ENCODE data around the gene PLEKHN1.

The PLEKHN1 gene

DNA sequence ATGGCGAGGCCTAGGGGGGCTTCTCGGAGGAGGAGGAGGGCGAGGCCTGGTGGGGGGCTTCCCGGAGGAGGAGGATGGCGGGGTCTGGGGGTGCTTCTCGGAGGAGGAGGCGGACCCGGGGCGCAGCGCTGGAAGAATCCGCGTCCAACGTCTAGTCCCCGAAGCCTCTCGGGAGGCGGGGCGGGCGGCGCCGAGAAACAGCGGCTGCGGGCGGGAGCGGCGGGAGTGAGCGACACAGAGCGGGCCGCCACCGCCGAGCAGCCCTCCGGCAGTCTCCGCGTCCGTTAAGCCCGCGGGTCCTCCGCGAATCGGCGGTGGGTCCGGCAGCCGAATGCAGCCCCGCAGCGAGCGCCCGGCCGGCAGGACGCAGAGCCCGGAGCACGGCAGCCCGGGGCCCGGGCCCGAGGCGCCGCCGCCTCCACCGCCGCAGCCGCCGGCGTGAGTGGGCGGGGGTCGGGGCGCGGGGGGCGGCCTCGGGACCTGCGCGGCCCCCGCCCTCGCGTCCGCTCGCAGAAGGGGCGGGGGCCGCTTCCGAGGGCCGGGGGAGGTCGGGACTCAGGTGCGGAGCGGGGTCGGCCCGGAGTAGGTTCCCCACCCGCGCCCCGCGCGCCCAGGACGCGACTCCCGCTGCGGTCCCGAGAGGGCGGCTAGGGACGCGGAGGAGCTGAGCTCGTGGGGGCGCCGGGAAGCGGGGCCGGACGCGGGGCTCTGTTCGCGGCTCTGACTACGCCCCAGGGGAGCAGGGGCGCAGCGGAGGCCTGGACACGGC is 5.7 kb upstream of the PLEKHN1 start, which contains the start of gene KLHL17:
Gene KLHL17, plus strand, starts transcription at position 222 of the 769 bp plus-strand sequence. Its CDS starts 110 bp downstream, at position 332.
- peak; percentile 90 for DNase-seq

DNA sequence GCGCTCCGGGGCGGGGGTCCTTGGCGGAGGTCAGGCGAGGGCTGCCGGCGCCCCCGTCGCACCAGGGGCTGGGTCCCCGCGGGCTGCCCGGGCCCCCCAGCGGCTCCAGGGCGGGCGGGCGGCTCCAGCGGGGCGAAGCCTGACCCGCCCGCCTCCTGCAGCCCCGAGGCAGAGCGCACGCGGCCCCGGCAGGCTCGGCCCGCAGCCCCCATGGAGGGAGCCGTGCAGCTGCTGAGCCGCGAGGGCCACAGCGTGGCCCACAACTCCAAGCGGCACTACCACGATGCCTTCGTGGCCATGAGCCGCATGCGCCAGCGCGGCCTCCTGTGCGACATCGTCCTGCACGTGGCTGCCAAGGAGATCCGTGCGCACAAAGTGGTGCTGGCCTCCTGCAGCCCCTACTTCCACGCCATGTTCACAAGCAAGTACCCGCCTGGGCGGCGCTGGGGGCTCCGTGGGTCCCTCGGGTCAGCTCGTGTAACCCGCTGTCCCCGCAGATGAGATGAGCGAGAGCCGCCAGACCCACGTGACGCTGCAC is 5.1 kb upstream of the PLEKHN1 start:
- no peak for ATAC-seq
- DNase-seq: no peak

More for the DNA sequence above, 5.7 kb upstream of the PLEKHN1 start, which contains the start of gene KLHL17:
- ATAC-seq: peak; percentile 53

DNA sequence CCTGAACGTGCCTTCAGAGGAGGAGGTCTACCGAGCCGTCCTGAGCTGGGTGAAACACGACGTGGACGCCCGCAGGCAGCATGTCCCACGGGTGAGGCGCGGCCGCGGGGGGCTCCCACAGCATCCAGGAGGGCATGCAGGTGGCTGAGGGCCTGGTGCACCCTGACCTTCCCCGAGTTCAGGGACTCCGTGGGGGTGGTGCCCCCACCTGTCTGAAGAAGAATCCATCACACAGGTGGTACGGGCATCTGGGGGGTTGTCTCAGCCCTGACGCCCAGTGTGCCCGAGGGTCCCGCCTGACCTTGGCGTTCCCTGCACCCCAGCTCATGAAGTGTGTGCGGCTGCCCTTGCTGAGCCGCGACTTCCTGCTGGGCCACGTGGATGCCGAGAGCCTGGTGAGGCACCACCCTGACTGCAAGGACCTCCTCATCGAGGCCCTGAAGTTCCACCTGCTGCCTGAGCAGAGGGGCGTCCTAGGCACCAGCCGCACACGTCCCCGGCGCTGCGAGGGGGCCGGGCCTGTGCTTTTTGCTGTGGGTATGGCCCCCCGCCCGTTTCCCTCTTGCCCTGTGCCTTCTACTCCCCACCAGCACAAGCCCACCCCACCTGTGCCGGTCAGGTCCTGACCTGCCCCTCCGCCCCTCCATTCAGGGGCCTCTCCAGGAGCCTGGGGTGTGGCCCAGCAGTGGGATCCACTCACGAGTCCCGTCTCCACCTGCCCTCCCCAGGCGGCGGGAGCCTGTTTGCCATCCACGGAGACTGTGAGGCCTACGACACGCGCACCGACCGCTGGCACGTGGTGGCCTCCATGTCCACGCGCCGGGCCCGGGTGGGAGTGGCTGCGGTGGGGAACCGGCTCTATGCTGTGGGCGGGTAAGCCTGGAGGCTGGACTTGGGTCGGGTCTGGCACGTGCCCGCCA is 3.6 kb upstream of the PLEKHN1 start:
- DNase-seq (no peak), ATAC-seq (no peak)

DNA sequence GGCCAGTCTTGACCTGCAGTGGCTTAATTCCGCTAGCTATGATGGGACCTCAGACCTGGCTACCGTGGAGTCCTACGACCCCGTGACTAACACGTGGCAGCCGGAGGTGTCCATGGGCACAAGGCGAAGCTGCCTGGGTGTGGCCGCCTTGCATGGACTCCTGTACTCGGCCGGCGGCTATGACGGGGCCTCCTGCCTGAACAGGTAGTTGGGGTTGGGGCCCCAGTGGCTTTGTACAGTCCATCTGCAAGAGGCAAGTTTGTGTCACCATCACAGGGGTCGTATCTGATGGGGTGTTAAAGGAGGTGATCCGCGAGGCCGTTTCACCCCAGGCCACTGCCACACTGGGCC is 3.0 kb upstream of the PLEKHN1 start:
- ATAC-seq: no peak
- no peak for DNase-seq

DNA sequence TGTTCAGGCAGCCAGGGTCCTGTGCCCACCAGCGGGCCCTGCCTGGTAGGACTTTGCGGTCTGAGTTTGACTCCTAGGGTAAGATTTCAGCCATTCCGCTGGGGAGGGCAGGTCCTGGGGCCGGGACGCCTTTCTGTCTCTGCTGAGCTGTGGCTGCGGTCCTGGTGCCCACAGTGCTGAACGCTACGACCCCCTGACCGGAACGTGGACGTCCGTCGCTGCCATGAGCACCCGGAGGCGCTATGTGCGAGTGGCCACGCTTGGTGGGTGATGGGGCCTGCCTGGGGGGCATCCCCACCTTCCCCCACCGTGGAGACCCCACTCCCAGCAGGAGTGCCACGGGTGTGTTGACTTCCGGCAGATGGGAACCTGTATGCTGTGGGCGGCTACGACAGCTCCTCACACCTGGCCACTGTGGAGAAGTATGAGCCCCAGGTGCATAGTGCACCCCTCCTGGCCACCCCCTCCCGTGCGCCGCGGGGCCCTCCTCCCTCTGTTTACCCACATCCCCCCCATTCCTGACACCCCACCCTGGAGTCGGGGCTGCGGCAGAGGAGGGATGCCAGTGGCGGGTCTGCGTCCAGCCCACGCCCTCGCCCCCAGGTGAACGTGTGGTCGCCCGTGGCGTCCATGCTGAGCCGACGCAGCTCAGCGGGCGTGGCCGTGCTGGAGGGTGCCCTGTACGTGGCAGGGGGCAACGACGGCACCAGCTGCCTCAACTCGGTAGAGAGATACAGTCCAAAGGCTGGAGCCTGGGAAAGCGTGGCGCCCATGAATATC is 2.3 kb upstream of the PLEKHN1 start:
- DNase-seq (no peak), ATAC-seq (no peak)

DNA sequence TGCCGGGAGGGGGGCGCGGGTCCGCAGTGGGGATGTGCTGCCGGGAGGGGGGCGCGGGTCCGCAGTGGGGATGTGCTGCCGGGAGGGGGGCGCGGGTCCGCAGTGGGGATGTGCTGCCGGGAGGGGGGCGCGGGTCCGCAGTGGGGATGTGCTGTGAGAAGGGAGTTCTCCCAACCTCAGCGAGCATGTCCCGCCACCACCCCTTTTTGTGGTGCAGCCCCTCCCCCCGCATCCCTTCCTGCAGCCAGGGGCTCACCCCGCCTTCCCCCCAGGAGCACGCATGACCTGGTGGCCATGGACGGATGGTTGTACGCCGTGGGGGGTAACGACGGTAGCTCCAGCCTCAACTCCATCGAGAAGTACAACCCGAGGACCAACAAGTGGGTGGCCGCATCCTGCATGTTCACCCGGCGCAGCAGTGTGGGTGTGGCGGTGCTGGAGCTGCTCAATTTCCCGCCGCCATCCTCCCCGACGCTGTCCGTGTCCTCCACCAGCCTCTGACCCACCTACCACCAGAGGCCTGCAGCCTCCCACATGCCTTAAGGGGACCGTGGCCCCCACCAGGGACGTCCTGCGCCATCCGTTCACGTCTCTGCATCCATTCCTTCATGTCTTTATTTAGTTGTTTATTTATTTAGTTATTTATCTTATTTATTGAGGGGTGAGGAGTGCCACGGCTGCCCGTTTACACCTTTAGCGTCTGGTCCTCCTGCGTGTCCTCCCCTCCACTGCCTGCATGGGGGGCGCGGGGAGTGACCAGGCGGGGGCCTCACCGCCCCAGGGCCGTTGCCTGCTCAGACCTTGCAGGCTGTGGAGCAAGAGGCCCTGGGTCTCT is 1.4 kb upstream of the PLEKHN1 start:
- DNase-seq: no peak
- no peak for ATAC-seq

DNA sequence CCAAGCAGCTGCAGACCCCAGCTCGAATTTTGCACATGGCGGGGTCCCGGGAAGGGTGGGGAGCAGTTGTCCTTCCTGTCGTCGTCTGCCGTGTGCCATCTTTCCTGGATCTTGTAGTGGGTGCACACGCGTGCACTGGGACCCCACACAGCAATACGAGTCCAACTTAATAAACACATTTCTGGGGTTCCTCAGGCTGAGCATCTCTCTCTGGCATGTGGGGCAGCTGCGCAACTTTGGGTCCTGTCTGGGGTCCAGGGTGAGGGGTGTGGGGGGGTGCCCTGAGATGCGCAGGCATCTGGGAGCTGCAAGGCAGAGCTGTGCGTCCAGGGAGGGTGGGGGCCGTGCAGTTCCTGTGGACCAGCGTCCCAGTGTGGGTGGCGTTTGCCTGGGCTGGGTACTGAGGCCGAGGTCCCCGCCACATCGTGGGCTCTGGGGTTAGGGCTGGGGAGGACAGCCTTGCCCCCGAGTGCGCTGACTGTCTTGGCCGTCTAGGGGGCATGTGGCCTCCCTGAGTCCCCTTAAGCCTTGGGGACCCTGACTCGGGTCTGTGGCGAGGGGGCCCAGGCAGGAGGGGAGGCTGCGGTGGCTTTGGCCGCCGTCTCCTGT is 652 bp upstream of the PLEKHN1 start:
- no peak for DNase-seq
- ATAC-seq: peak; percentile 1

DNA sequence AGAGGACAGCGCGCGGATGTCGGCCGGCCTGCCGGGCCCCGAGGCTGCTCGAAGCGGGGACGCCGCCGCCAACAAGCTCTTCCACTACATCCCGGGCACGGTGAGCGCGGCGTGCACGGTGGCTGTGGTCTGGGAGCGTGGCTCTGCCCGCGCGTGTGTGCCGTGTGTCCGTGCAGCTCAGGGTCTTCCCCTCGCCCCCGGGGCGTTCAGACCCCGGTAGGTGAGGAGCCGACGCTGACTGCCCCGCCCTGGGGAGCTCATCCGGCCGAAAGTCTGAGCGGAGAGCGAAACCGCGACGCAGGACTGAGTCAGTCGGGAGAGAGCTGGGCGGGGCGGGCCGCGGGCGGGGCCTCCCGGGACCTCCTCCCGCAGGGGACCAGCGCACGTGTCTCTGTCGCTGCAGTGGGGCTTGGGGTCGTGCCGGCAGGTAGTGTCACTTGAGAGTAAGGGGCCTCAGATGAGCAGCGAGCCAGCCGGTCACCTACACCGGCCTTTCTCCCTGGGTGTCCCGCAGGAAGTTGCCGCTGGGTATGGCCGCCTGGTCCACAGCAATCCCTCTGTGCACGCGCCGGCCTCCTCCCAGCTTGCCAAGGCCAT is 520 bp downstream of the PLEKHN1 start:
- ATAC-seq: peak; percentile 83
- peak; percentile 91 for DNase-seq

DNA sequence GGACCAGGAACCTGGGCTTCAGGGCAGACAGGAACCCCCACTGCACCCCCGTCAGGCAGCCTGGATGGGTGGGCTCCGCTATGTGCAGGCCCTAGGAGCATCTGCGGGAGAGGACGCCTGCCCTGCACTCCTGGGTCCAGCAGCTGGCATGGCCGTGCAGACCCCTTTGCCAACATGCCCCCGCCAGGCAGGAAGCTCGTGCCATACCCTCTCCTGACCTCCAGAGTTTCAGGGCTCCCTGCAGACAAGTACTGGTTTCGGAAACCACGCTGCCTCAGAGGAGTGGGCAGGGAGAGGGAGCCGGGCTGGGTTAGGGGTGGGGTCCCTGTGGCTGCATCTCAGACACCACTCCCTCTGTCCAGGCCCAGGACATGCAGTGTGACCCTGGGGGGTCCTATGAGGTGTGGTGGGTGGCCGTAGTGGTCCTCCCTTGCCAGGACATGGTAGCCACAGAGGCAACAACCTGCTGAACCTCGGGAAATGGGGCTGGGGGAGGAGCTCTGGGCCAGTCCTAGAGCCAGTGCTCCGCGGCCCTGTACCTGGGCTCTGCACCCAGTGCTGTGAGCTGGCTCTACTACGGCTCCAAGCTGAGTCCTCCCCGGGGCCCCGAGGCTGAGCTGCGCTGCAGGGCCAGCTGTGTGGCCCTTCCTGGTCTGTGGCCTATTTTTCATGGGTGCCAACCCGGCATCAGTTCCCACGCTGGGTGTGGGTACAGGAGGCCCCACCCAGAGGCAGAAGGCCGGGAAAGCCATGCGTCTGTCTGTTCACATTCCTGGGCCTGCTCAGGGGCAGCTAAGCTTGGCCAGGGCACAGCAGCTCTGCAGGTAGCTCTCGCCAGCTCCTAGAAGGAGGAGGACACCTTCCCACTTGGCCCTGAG is 1.4 kb downstream of the PLEKHN1 start:
- DNase-seq (no peak), ATAC-seq (no peak)

DNA sequence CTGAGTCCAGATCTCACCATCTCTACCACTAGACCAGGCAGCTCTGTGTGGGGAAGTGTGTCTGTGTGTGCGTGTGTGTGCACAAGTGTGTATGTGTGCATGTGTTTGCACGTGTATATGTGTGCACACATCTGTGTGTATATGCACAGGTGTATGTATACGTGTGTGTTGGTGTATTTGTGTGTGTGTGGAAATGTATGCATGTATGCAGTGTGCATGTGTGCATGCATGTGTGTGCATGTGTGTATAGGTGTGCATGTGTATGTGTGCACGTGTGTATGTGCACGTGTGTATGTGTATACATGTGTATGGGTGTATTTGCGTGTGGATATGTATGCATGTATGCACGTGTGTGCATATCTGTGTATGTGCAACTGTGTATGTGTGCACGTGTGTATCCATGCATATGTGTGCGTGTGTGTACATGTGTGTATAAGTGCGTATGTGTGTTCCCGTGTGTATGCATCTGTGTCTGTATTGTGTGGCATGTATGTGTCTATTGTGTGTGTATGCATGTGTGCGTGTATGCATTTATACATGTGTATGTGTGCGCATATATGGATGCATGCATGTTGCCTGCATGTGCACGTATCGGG is 3.1 kb downstream of the PLEKHN1 start:
- no peak for DNase-seq
- ATAC-seq: no peak

DNA sequence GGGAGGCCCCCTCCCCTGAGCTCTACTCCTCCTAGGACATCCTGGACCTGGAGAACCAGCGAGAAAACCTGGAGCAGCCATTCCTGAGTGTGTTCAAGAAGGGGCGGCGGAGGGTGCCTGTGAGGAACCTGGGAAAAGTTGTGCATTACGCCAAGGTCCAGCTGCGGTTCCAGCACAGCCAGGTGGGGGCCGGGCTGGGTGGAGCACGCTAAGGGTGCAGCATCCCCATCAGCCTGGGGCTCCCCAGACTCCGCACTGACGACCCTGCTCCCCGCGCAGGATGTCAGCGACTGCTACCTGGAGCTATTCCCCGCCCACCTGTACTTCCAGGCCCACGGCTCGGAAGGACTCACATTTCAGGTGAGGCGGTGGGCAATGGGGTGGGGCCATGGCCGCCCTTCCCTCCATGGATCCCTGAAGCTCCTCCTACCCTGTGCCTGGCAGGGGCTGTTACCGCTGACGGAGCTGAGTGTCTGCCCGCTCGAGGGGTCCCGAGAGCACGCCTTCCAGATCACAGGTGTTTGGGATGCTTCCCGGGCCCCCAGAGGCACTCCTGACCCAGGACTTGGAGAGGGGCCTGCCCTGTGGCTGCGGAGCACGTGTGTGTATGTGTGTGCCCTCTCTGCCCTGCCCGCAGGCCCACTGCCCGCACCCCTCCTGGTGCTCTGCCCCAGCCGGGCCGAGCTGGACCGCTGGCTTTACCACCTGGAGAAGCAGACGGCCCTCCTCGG is 4.1 kb downstream of the PLEKHN1 start:
- no peak for ATAC-seq

DNA sequence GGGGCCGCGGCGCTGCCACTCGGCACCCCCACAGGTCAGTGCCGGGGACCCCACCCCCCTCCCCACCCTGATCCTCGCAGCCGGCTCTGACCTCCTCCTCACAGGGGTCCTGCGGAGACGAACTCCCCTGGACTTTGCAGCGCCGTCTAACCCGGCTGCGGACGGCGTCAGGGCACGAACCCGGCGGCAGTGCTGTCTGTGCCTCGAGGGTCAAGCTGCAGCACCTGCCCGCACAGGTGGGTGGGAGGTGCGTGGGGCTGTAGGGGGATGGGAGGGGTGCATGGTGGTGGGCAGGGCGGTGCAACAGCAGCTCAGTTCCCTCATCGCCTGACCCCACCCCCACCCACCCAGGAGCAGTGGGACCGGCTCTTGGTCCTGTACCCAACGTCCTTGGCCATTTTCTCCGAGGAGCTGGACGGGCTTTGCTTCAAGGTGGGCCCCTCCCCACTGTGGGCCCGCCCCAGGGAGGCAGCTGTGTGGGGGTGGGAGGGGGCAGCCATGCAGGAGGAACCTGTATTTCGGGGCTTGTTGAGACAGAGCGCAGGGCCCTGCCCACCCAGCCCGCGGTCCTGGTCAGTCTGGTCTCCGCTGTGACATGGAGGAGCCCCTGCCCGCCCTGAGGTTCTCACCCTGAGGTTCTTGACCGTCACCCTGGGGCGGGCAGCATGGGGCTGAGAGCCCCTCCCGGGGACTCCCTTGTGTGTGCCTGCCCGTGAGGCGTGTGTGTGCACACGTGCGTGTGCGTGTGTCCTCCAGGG is 4.9 kb downstream of the PLEKHN1 start:
- no peak for DNase-seq
- ATAC-seq: no peak

More for the DNA sequence above, 4.1 kb downstream of the PLEKHN1 start:
- no peak for DNase-seq

DNA sequence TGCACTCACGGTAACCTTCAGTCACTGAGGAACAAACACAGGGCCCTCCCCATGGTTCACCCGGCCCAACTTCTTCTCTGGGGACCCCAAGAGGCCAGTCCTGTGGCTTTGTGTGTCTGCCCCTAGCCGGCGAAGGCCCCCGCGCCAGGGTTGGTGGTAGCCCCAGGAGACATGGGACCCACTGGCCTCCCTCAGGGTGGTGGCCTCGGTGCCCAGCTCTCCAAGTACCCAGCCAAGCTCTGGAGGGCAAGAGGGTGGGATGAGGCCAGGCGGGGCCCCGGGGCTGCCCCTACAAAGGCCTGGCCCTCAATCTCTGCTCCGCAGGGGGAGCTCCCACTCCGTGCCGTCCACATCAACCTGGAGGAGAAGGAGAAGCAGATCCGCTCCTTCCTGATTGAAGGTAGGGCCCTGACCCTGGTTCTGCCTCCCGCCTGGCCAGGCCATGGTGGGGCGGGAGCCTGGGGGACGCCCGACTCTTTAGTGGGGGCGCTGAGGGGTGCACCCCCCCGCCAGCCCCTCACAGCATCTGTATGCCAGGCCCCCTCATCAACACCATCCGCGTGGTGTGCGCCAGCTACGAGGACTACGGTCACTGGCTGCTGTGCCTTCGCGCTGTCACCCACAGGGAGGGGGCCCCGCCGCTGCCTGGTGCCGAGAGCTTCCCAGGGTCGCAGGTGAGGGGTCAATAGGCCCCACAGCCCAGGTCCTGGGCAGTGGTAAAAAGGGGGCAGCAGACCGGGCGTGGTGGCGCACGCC is 5.6 kb downstream of the PLEKHN1 start:
- ATAC-seq (no peak), DNase-seq (no peak)

DNA sequence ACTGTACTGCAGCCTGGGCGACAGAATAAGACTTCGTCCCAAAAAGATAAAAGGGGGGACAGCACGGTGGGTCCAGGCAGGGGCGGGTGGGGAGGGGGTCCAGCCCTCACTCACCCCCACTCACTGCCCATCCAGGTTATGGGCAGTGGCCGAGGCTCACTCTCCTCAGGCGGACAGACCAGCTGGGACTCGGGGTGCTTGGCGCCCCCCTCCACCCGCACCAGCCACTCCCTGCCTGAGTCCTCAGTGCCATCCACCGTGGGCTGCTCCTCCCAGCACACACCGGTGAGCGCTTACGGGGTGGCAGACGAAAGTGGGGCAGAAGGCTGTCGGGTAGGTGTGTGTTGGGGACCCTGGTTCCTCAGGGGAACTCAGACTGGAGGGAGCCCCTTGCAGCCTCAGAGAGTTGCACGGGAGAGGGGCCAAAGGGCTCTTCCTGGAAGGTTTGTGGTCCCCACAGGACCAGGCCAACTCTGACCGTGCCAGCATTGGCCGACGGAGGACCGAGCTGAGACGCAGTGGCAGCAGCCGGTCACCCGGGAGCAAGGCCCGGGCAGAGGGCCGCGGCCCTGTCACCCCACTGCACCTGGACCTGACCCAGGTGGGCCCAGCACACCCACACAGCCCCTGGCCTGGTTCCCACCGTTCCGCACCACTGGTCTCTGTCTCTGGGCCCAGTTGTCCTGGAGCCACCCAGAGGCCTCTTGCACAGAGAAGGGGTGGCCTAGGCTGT is 6.6 kb downstream of the PLEKHN1 start:
- DNase-seq (no peak), ATAC-seq (no peak)

DNA sequence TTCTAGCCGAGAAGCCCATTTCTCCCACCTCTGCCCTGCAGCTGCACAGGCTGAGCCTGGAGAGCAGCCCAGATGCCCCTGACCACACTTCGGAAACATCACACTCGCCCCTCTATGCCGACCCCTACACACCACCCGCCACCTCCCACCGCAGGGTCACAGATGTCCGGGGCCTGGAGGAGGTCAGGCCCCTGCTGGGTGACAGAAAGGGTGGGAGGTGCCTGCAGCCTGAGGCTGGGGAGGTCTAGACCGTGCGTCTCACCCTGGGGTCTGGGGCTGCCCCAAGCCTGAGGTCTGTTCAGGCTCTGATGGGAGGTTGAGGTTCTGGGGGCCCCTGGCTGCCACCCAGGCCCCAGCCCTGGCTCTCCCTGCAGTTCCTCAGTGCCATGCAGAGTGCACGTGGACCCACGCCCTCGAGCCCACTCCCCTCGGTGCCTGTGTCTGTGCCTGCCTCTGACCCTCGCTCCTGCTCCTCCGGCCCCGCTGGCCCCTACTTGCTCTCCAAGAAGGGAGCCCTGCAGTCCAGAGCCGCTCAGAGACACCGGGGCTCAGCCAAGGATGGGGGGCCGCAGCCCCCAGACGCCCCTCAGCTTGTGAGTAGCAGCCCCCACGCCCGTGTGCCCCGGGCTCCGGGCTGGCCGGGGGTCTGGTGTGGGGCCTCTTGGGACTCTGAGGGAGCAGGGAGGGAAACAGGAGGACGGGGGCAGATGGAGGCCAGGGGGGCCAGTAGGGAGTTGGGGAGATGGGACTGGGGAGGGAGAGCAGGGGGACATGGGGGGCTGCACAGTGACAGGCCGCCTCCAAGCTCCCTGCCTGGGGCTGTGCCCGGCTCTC is 7.4 kb downstream of the PLEKHN1 start:
- DNase-seq: no peak
- no peak for ATAC-seq

All from stimulated activated naive CD8-positive, alpha-beta T cell treated with anti-CD3 and anti-CD28 coated beads, Interleukin-15, Interleukin-2, amounts not matched to agents 100 U/mL and 50 U/mL, for 24 hours (primary cell).